Ecto neural progenitor cell (in vitro differentiated cells): ENCODE data around the gene LENG8.
"Not testable (repeated sequence)": the region's sequence is repeated elsewhere in the genome, so short reads cannot be mapped to it uniquely, and the experiment has no call there.

Source experiments
- DNase-seq: peaks from one replicate; pipeline ENCODE4 v3.0.0-alpha.2; 2018; ENCODE audit warnings: low spot score

Gene LENG8

GRCh38 chr19:54484451-54484850 lies 35.5 kb downstream of the LENG8 start:
- no peak for DNase-seq

GRCh38 chr19:54485851-54486250 lies 36.9 kb downstream of the LENG8 start:
- no peak for DNase-seq

- DNase-seq = no peak
Observed at GRCh38 chr19:54489341-54489740, 40.3 kb downstream of the LENG8 start.

GRCh38 chr19:54489766-54490165 lies 40.8 kb downstream of the LENG8 start:
- no peak for DNase-seq

- DNase-seq = no peak
Observed at GRCh38 chr19:54492568-54492967, 43.6 kb downstream of the LENG8 start.

GRCh38 chr19:54493056-54493455 lies 44.1 kb downstream of the LENG8 start:
- DNase-seq = not testable (repeated sequence)

GRCh38 chr19:54493967-54494585 lies 45.1 kb downstream of the LENG8 start:
- DNase-seq = no peak

GRCh38 chr19:54495284-54495683 lies 46.3 kb downstream of the LENG8 start:
- DNase-seq = not testable (repeated sequence)

GRCh38 chr19:54497747-54498450 lies 48.9 kb downstream of the LENG8 start:
- DNase-seq = not testable (repeated sequence)

- DNase-seq = not testable (repeated sequence)
Observed at GRCh38 chr19:54498451-54498772, 49.4 kb downstream of the LENG8 start.

- DNase-seq = no peak
Observed at GRCh38 chr19:54502518-54503048, 53.6 kb downstream of the LENG8 start, which contains the start of gene LAIR2. LAIR2 (plus strand) TSS chr19:54502831; CDS start chr19:54502919, 88 bp downstream.

- DNase-seq = not testable (repeated sequence)
Observed at GRCh38 chr19:54505542-54505941, 56.5 kb downstream of the LENG8 start.

- DNase-seq = no peak
Observed at GRCh38 chr19:54506079-54506478, 57.1 kb downstream of the LENG8 start.

- not testable (repeated sequence) for DNase-seq
Observed at GRCh38 chr19:54507038-54507717, 58.2 kb downstream of the LENG8 start.

- DNase-seq = no peak
Observed at GRCh38 chr19:54507824-54508223, 58.8 kb downstream of the LENG8 start.

GRCh38 chr19:54508487-54508886 lies 59.5 kb downstream of the LENG8 start:
- DNase-seq = not testable (repeated sequence)

GRCh38 chr19:54509200-54509940 lies 60.4 kb downstream of the LENG8 start:
- DNase-seq = not testable (repeated sequence)
